ENCODE results near the gene STX8. TPM values are rescaled to one million over a fixed set of nuclear protein-coding genes. Genes with fewer than 3 reads are reported as not detected.

The STX8 gene
- total RNA-seq, 1 experiment from 2014 or later, result 38.8 TPM

DNA sequence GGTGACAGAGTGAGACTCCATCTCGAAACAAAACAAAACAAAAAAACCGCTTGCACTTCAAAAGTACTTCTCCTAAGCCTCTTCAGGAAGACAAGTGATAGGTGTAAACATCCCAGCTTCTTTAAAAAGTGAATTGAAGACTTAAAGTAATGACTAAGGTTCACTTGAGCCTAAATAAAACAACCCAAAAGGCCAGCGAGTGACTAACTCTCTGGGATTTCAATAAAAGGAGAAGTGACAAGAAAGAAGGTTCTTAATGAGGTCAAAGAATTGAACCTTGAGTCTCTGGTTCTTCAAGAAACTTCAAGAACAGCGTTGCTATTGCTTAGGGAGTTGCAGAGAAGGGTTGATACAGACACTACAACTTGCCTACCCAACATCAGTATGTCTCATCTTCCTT lies 42.2 kb downstream of the STX8 start:
- no peak overlapping the region for H3K9ac ChIP-seq (ENCODE audit: low read length)
- H3K4me1 ChIP-seq (ENCODE audit: control insufficient read depth in 1 of 2, insufficient read depth in 2 of 2, low read length in 2 of 2), result no peaks in the 10 kb centered on the region
- H4K20me1 ChIP-seq (ENCODE audit: insufficient read depth), result no peaks in the 10 kb centered on the region
- intact Hi-C loops (cut with micrococcal nuclease), result no loop called here
- no peak overlapping the region for H3K4me2 ChIP-seq (ENCODE audit: low read length)
- no peaks in the 10 kb centered on the region for H3K36me3 ChIP-seq (ENCODE audit: control insufficient read depth in 1 of 2, insufficient read depth in 2 of 2, low read length in 2 of 2)
- no peaks in the 10 kb centered on the region for H3K9me3 ChIP-seq (ENCODE audit: control insufficient read depth in 1 of 2, insufficient read depth in 1 of 2, low read depth in 1 of 2, low read length in 2 of 2)
- TF ChIP-seq CEBPB (IDR thresholded peaks at IDR 0.05; ENCODE audit: low read depth) (no peak), SRF (IDR thresholded peaks at IDR 0.05; ENCODE audit: low read depth) (no peak), SP1 (IDR thresholded peaks at IDR 0.05; ENCODE audit: low read depth) (no peak), EGR1 (IDR thresholded peaks at IDR 0.05; ENCODE audit: low read depth) (no peak), YY1 (IDR thresholded peaks at IDR 0.05; ENCODE audit: extremely low read depth, insufficient replicate concordance, low read depth, low read length) (no peak), ZFX (IDR thresholded peaks at IDR 0.05) (no peak)
- TF ChIP-seq, protein P1, sequence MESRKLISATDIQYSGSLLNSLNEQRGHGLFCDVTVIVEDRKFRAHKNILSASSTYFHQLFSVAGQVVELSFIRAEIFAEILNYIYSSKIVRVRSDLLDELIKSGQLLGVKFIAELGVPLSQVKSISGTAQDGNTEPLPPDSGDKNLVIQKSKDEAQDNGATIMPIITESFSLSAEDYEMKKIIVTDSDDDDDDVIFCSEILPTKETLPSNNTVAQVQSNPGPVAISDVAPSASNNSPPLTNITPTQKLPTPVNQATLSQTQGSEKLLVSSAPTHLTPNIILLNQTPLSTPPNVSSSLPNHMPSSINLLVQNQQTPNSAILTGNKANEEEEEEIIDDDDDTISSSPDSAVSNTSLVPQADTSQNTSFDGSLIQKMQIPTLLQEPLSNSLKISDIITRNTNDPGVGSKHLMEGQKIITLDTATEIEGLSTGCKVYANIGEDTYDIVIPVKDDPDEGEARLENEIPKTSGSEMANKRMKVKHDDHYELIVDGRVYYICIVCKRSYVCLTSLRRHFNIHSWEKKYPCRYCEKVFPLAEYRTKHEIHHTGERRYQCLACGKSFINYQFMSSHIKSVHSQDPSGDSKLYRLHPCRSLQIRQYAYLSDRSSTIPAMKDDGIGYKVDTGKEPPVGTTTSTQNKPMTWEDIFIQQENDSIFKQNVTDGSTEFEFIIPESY (IDR thresholded peaks at IDR 0.05; ENCODE audit: extremely low read depth, insufficient replicate concordance, low read length), result no peak
- no peaks in the 10 kb centered on the region for H3K79me2 ChIP-seq (ENCODE audit: insufficient read depth, low read length)
- H3K27me3 ChIP-seq (ENCODE audit: insufficient read depth, low read length), result no peaks in the 10 kb centered on the region
- no peaks in the 10 kb centered on the region for H3K9me2 ChIP-seq (ENCODE audit: insufficient read depth)
- ATAC-seq (no peak), DNase-seq (ENCODE audit: low read depth, low spot score) (no peak)
- no peak overlapping the region for H2AFZ ChIP-seq (ENCODE audit: low read depth, low read length, poor library complexity, severe bottlenecking)
- H3K4me3 ChIP-seq (replicated peaks in 1 of 2; ENCODE audit: low read depth in 1 of 2, low read length in 2 of 2), result no peak overlapping the region
- no peak overlapping the region for H3K27ac ChIP-seq (ENCODE audit: low read depth, low read length)
- ChIA-PET POLR2A (no interaction called here), RAD21 (ENCODE audit: low non-redundant PET in 1 of 2, low total read pairs in 2 of 2, uncharacterized antibody in 2 of 2, unreplicated experiment in 2 of 2) (no interaction called here), CTCF (interaction anchor here (1.6 kb wide), 1 partner anchor 11 kb away, joined by 4 read pairs; no protein-coding TSS in a partner anchor)
- no TSS peak for BruUV-seq (replicated peaks)

GRCh38 chr17:9532715-9533114 lies 42.9 kb downstream of the STX8 start:
- H3K9ac ChIP-seq (ENCODE audit: low read length), result no peak overlapping the region
- H3K27me3 ChIP-seq (ENCODE audit: insufficient read depth, low read length), result no peaks in the 10 kb centered on the region
- H3K4me1 ChIP-seq (ENCODE audit: control insufficient read depth in 1 of 2, insufficient read depth in 2 of 2, low read length in 2 of 2), result no peaks in the 10 kb centered on the region
- H3K9me2 ChIP-seq (ENCODE audit: insufficient read depth), result no peaks in the 10 kb centered on the region
- H3K36me3 ChIP-seq (ENCODE audit: control insufficient read depth in 1 of 2, insufficient read depth in 2 of 2, low read length in 2 of 2), result no peaks in the 10 kb centered on the region
- no peaks in the 10 kb centered on the region for H3K79me2 ChIP-seq (ENCODE audit: insufficient read depth, low read length)
- H4K20me1 ChIP-seq (ENCODE audit: insufficient read depth), result no peaks in the 10 kb centered on the region
- intact Hi-C loops (cut with micrococcal nuclease), result no loop called here
- ATAC-seq, result no peak
- BruUV-seq (replicated peaks), result no TSS peak
- ChIA-PET CTCF (no interaction called here), RAD21 (ENCODE audit: low non-redundant PET in 1 of 2, low total read pairs in 2 of 2, uncharacterized antibody in 2 of 2, unreplicated experiment in 2 of 2) (no interaction called here), POLR2A (no interaction called here)
- no peak overlapping the region for H3K27ac ChIP-seq (ENCODE audit: low read depth, low read length)
- no peak overlapping the region for H2AFZ ChIP-seq (ENCODE audit: low read depth, low read length, poor library complexity, severe bottlenecking)
- no peak overlapping the region for H3K4me2 ChIP-seq (ENCODE audit: low read length)
- no peaks in the 10 kb centered on the region for H3K9me3 ChIP-seq (ENCODE audit: control insufficient read depth in 1 of 2, insufficient read depth in 1 of 2, low read depth in 1 of 2, low read length in 2 of 2)
- no peak for DNase-seq (ENCODE audit: low read depth, low spot score)
- no peak overlapping the region for H3K4me3 ChIP-seq (replicated peaks in 1 of 2; ENCODE audit: low read depth in 1 of 2, low read length in 2 of 2)
- TF ChIP-seq POLR2AphosphoS5 (IDR thresholded peaks at IDR 0.05; ENCODE audit: low read depth, low read length), result no peak
- TF ChIP-seq FOSL1 (IDR thresholded peaks at IDR 0.05; ENCODE audit: low read depth), result no peak
- TF ChIP-seq SRF (IDR thresholded peaks at IDR 0.05; ENCODE audit: low read depth), result no peak
- no peak for TF ChIP-seq EGR1 (IDR thresholded peaks at IDR 0.05; ENCODE audit: low read depth)
- no peak for TF ChIP-seq CTCF (IDR thresholded peaks at IDR 0.05 in 2 of 3, conservative IDR thresholded peaks at IDR 0.05 in 1 of 3; ENCODE audit: borderline replicate concordance in 1 of 3, insufficient read depth in 1 of 3, low read depth in 2 of 3, low read length in 2 of 3)
- no peak for TF ChIP-seq CEBPB (IDR thresholded peaks at IDR 0.05; ENCODE audit: low read depth)
- TF ChIP-seq, protein P2, sequence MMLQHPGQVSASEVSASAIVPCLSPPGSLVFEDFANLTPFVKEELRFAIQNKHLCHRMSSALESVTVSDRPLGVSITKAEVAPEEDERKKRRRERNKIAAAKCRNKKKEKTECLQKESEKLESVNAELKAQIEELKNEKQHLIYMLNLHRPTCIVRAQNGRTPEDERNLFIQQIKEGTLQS (IDR thresholded peaks at IDR 0.05), result no peak
- TF ChIP-seq REST (IDR thresholded peaks at IDR 0.05; ENCODE audit: low read depth), result no peak
- no peak for TF ChIP-seq YY1 (IDR thresholded peaks at IDR 0.05; ENCODE audit: extremely low read depth, insufficient replicate concordance, low read depth, low read length)
- no peak for TF ChIP-seq SIN3A (IDR thresholded peaks at IDR 0.05; ENCODE audit: low read depth)
